CD14-positive monocyte (primary cell): ENCODE data around the gene KLHDC9. TPM values are rescaled to one million over a fixed set of nuclear protein-coding genes. Genes with fewer than 3 reads are reported as not detected.

Source experiments
- DNase-seq, 3 donors: peaks; one replicate each; pipeline ENCODE4 v3.0.0-alpha.2; 2011 to 2022
- H2AFZ ChIP-seq: 2 replicates; pipeline ENCODE4 v1.6.0; 2012; ENCODE audit warnings: mild to moderate bottlenecking, low read depth, low read length, inconsistent platforms; ENCODE audit not compliant: insufficient read depth, poor library complexity, severe bottlenecking
- H3K27ac ChIP-seq, 2 donors: 1 replicate in 1 of 2; 2 replicates in 1 of 2; pipeline ENCODE4 v1.5.1; 2012 to 2013; ENCODE audit warnings: low read length in 2 of 2, control low read depth in 1 of 2, inconsistent platforms in 1 of 2, low read depth in 1 of 2, mild to moderate bottlenecking in 1 of 2
- H3K27me3 ChIP-seq, 2 donors: one replicate each; pipeline versions ENCODE4 v1.6.0 to v1.6.1; 2011 to 2013; ENCODE audit warnings: low read length in 2 of 2; ENCODE audit not compliant: control insufficient read depth in 2 of 2, insufficient read depth in 2 of 2
- H3K36me3 ChIP-seq, 2 donors: replicated peaks in 1 of 2; 1 replicate in 1 of 2; 2 replicates in 1 of 2; pipeline versions ENCODE4 v1.5.1 to v1.6.1; 2012 to 2013; ENCODE audit warnings: low read length in 2 of 2, control low read depth in 1 of 2, inconsistent platforms in 1 of 2, mild to moderate bottlenecking in 1 of 2; ENCODE audit not compliant: insufficient read depth in 2 of 2, control insufficient read depth in 1 of 2
- H3K4me1 ChIP-seq, 2 donors: 1 replicate in 1 of 2; 2 replicates in 1 of 2; pipeline versions ENCODE4 v1.5.1 to v1.6.1; 2012 to 2013; ENCODE audit warnings: low read length in 2 of 2, control low read depth in 1 of 2, inconsistent platforms in 1 of 2, mild to moderate bottlenecking in 1 of 2, moderate library complexity in 1 of 2; ENCODE audit not compliant: insufficient read depth in 2 of 2, control insufficient read depth in 1 of 2
- H3K4me2 ChIP-seq: replicated peaks from 2 replicates; pipeline ENCODE3; 2012; ENCODE audit warnings: low read length, moderate library complexity, mild to moderate bottlenecking; ENCODE audit not compliant: poor library complexity, severe bottlenecking; ENCODE audit errors: extremely low read depth
- H3K4me3 ChIP-seq, 3 experiments: fragments of 200-600 bp in 1 of 3; sonication (generic) in 1 of 3; replicated peaks in 1 of 3; 1 replicate in 2 of 3; 2 replicates in 1 of 3; pipeline ENCODE4 v1.5.1; 2011 to 2013; ENCODE audit warnings: low read length in 3 of 3, mild to moderate bottlenecking in 3 of 3, control low read depth in 2 of 3, low read depth in 2 of 3, inconsistent platforms in 1 of 3, moderate library complexity in 1 of 3
- H3K79me2 ChIP-seq: 2 replicates; pipeline ENCODE4 v1.6.0; 2012; ENCODE audit warnings: mild to moderate bottlenecking, control low read depth, inconsistent platforms, low read length, moderate library complexity; ENCODE audit not compliant: insufficient read depth
- H3K9ac ChIP-seq: 2 replicates; pipeline ENCODE4 v1.6.0; 2017; ENCODE audit warnings: low read length, mild to moderate bottlenecking; ENCODE audit not compliant: insufficient read depth, poor library complexity, severe bottlenecking
- H3K9me3 ChIP-seq, 2 donors: replicated peaks in 1 of 2; 1 replicate in 1 of 2; 2 replicates in 1 of 2; pipeline versions ENCODE4 v1.5.1 to v1.6.1; 2012 to 2013; ENCODE audit warnings: low read length in 2 of 2, control low read depth in 1 of 2; ENCODE audit not compliant: control insufficient read depth in 1 of 2, insufficient read depth in 1 of 2
- H4K20me1 ChIP-seq: 2 replicates; pipeline ENCODE4 v1.6.0; 2012; ENCODE audit warnings: mild to moderate bottlenecking, low read length, control low read depth, moderate library complexity; ENCODE audit not compliant: insufficient read depth
- H3K27ac Mint-ChIP-seq, 7 donors: one replicate each; pipeline ENCODE4 v1.8.0; 2020; ENCODE audit warnings: mild to moderate bottlenecking in 7 of 7, mixed read lengths in 7 of 7, moderate library complexity in 6 of 7, inconsistent platforms in 2 of 7
- H3K27me3 Mint-ChIP-seq, 3 donors: one replicate each; pipeline ENCODE4 v1.8.0; 2021 to 2022; ENCODE audit warnings: low read depth in 3 of 3, mild to moderate bottlenecking in 3 of 3, mixed read lengths in 3 of 3, moderate library complexity in 3 of 3, inconsistent platforms in 1 of 3
- H3K36me3 Mint-ChIP-seq, 2 donors: one replicate each; pipeline ENCODE4 v1.8.0; 2020; ENCODE audit warnings: mixed read lengths in 2 of 2, inconsistent platforms in 1 of 2, mild to moderate bottlenecking in 1 of 2
- H3K4me1 Mint-ChIP-seq: one replicate; pipeline ENCODE4 v1.8.0; 2020; ENCODE audit warnings: mild to moderate bottlenecking, mixed read lengths
- H3K4me3 Mint-ChIP-seq, 2 donors: one replicate each; pipeline ENCODE4 v1.8.0; 2020; ENCODE audit warnings: mild to moderate bottlenecking in 2 of 2, mixed read lengths in 2 of 2, moderate library complexity in 1 of 2
- H3K9me3 Mint-ChIP-seq, 7 donors: one replicate each; pipeline ENCODE4 v1.8.0; 2020 to 2022; ENCODE audit warnings: mixed read lengths in 7 of 7, mild to moderate bottlenecking in 6 of 7, moderate library complexity in 6 of 7, inconsistent platforms in 2 of 7
- CTCF ChIP-seq: fragments of 200-600 bp; IDR thresholded peaks from one replicate; pipeline ENCODE4 v1.8.0; 2022; ENCODE audit warnings: antibody characterized with exemption, mild to moderate bottlenecking
- WGBS: methylation state at CpG from one replicate; pipeline ENCODE4 v1.1.5; 2013; ENCODE audit warnings: missing lambda C conversion rate; ENCODE audit not compliant: insufficient coverage; 5-methylcytosine and 5-hydroxymethylcytosine counted together
- intact Hi-C, 2 donors: fragments of 100-400 bp; cut with micrococcal nuclease; formaldehyde crosslinking; loops; one replicate each; pipeline versions ENCODE4 v1.15.0 to v1.15.1; 2023
- polyA plus RNA-seq, 3 donors: library from polyadenylated mRNA; depleted of rRNA in 1 of 3; unstranded in 2 of 3; stranded (reverse) in 1 of 3; fragments of 300-500 nt in 2 of 3; fragments of >200 nt in 1 of 3; fragmentation: Illumina TruSeq in 2 of 3; gene quantifications; 1 replicate in 2 of 3; 2 replicates in 1 of 3; pipeline ENCODE4 v1.2.3, GENCODE V29; 2012 to 2021

Gene KLHDC9
- polyA plus RNA-seq, 3 donors, result 0.08 TPM; not detected in 2

GRCh38 chr1:161122967-161123366, 24.8 kb downstream of the KLHDC9 start:
- intact Hi-C loops, result no loop called here
- Mint-ChIP-seq H3K4me3 (no peak overlapping the region), H3K9me3 (peaks cover 0 to 2% (median 0%) of the 10 kb centered on the region in 7 donors), H3K4me1 (peaks cover 71% of the 10 kb centered on the region), H3K36me3 (peaks cover 58 to 68% of the 10 kb centered on the region in 2 donors), H3K27me3 (peaks cover 0 to 1% (median 0%) of the 10 kb centered on the region in 3 donors), H3K27ac (peak overlapping the region; percentile 76 to 94 (median 89))
- Histone ChIP-seq H3K4me1 (peaks cover 64 to 70% of the 10 kb centered on the region in 2 donors), H2AFZ (no peak overlapping the region), H3K9me3 (no peaks in the 10 kb centered on the region), H3K27ac (peak overlapping the region; percentile 27 to 99), H3K4me2 (no peak overlapping the region), H4K20me1 (peaks cover 42% of the 10 kb centered on the region), H3K36me3 (peaks cover 42 to 74% of the 10 kb centered on the region in 2 donors), H3K79me2 (peaks cover 72% of the 10 kb centered on the region), H3K27me3 (no peaks in the 10 kb centered on the region), H3K4me3 (no peak overlapping the region), H3K9ac (no peak overlapping the region)
- TF ChIP-seq CTCF, result no peak
- WGBS, result 94% methylated on average over 6 of the region's 6 CpGs
- DNase-seq, result no peak

GRCh38 chr1:161127649-161128048, 29.5 kb downstream of the KLHDC9 start:
- Mint-ChIP-seq H3K4me1 (peaks cover 64% of the 10 kb centered on the region), H3K27ac (peak overlapping the region; percentile 61 to 88 (median 81)), H3K4me3 (peak overlapping the region in 1 of 2 donors; percentile 47), H3K9me3 (peaks cover 0 to 2% (median 0%) of the 10 kb centered on the region in 7 donors), H3K36me3 (peaks cover 63 to 71% of the 10 kb centered on the region in 2 donors), H3K27me3 (peaks cover 0 to 2% (median 1%) of the 10 kb centered on the region in 3 donors)
- no peak for TF ChIP-seq CTCF
- H3K27me3 ChIP-seq, result no peaks in the 10 kb centered on the region
- H3K27ac ChIP-seq, result peak overlapping the region in 1 of 2 donors; percentile 75
- peak overlapping the region; percentile 67 for H3K4me2 ChIP-seq
- peaks cover 46 to 65% of the 10 kb centered on the region in 2 donors for H3K4me1 ChIP-seq
- H3K36me3 ChIP-seq, result peaks cover 38 to 79% of the 10 kb centered on the region in 2 donors
- H3K9ac ChIP-seq, result no peak overlapping the region
- intact Hi-C loops, result no loop called here
- no CpG with 5 or more reads among the region's 2 CpGs for WGBS
- H3K4me3 ChIP-seq, result peak overlapping the region in 1 of 3 experiments; percentile 52
- no peaks in the 10 kb centered on the region for H3K9me3 ChIP-seq
- peaks cover 87% of the 10 kb centered on the region for H3K79me2 ChIP-seq
- H2AFZ ChIP-seq, result no peak overlapping the region
- DNase-seq, result peak in 2 of 3 donors; percentile 24 to 53
- H4K20me1 ChIP-seq, result peaks cover 48% of the 10 kb centered on the region
